CD1c-positive myeloid dendritic cell (primary cell): Measurements from ENCODE around the gene SEC31A.

Experiments used
- DNase-seq: peaks from one replicate; pipeline ENCODE4 v3.0.0-alpha.2; 2016; ENCODE audit errors: extremely low spot score

The SEC31A gene

GRCh38 chr4:82797405-82798111 lies 93.4 kb downstream of the SEC31A start:
- no peak for DNase-seq

- no peak for DNase-seq
Measured at GRCh38 chr4:82797040-82797404, 93.9 kb downstream of the SEC31A start.

GRCh38 chr4:82792912-82793649 lies 97.9 kb downstream of the SEC31A start:
- DNase-seq: no peak

GRCh38 chr4:82791179-82791578 lies 99.8 kb downstream of the SEC31A start:
- no peak for DNase-seq

- no peak for DNase-seq
Measured at GRCh38 chr4:82790060-82790660, 100.8 kb downstream of the SEC31A start.

- no peak for DNase-seq
Measured at GRCh38 chr4:82789025-82789776, 101.8 kb downstream of the SEC31A start.

- no peak for DNase-seq
Measured at GRCh38 chr4:82787342-82787741, 103.6 kb downstream of the SEC31A start.

GRCh38 chr4:82786828-82787227 lies 104.1 kb downstream of the SEC31A start:
- DNase-seq: no peak

GRCh38 chr4:82785611-82786400 lies 105.1 kb downstream of the SEC31A start:
- DNase-seq: no peak

GRCh38 chr4:82784681-82785610 lies 106.0 kb downstream of the SEC31A start:
- DNase-seq: no peak

GRCh38 chr4:82782626-82783345 lies 108.2 kb downstream of the SEC31A start:
- DNase-seq: no peak

GRCh38 chr4:82780752-82781231 lies 110.2 kb downstream of the SEC31A start:
- no peak for DNase-seq

- DNase-seq: no peak
Measured at GRCh38 chr4:82780170-82780751, 110.7 kb downstream of the SEC31A start.

- no peak for DNase-seq
Measured at GRCh38 chr4:82779032-82779431, 111.9 kb downstream of the SEC31A start.

GRCh38 chr4:82777857-82778525 lies 113.0 kb downstream of the SEC31A start:
- no peak for DNase-seq

- DNase-seq: no peak
Measured at GRCh38 chr4:82776925-82777542, 113.9 kb downstream of the SEC31A start.

GRCh38 chr4:82775243-82775642 lies 115.7 kb downstream of the SEC31A start:
- DNase-seq: no peak

- DNase-seq: no peak
Measured at GRCh38 chr4:82774711-82775171, 116.2 kb downstream of the SEC31A start.
